Astrocyte of the spinal cord (primary cell): Measurements from ENCODE around the gene CPSF4.

Experiments
- DNase-seq: peaks from one replicate; pipeline ENCODE4 v3.0.0; 2011; ENCODE audit warnings: low read depth, low spot score
- H3K4me3 ChIP-seq: 2 replicates; pipeline ENCODE4 v1.5.1; 2011; ENCODE audit warnings: low read depth, mild to moderate bottlenecking, low read length, moderate library complexity
- CTCF ChIP-seq: IDR thresholded peaks from 2 replicates; pipeline ENCODE4 v1.5.1; 2012; ENCODE audit warnings: low read depth, mild to moderate bottlenecking, low read length, inconsistent platforms
- in situ Hi-C: cut with HindIII; loops from 2 replicates; pipeline ENCODE4 v1.10.0; 2017; ENCODE audit warnings: low sequenced_read_pairs

Gene CPSF4

GRCh38 chr7:99505324-99505662, 66.5 kb downstream of the CPSF4 start:
- DNase-seq, result no peak
- in situ Hi-C loops, result no loop called here
- peak overlapping the region; percentile 84 for H3K4me3 ChIP-seq
- no peak for TF ChIP-seq CTCF
